ENCODE results near the gene C8G. TPM values are rescaled to one million over a fixed set of nuclear protein-coding genes. Genes with fewer than 3 reads are reported as not detected.

The C8G gene
- total RNA-seq, 1 experiment from 2014 or later = 2.1 TPM

DNA sequence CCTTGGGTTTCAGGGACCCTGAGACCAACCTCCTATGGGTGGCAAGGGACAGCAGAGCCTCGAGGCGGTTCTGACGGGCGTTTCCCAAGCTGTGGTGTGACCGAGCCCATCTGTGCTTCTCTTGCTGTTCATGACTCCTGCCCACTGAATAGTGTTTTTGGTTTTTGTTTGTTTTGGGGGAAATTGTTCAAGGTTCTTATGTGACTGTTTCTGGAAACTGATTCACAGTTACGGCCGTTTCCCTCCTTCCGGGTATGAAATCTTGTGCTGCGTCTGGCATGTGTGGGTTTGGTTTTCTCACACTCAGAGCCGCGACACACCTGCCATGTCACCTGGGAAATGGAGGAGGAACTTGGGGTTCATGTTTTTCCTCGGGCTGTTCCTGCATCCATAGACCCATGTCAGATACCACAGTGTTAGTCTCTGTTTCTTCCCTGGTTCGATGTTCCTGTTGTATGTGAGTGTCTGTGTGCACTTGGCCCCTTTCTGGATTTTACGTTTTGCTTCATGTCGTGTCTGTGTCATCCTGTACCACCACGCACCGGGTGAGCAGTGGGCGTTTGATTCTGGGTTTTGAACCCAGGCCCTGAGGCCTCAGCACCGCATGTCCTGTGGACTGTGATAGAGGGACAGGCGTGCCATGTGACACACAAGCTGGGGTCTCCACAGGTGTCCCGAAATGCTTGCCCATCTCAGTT is 29.3 kb upstream of the C8G start:
- Histone ChIP-seq H4K20me1 (ENCODE audit: insufficient read depth) (no peaks in the 10 kb centered on the region), H2AFZ (ENCODE audit: low read depth, low read length, poor library complexity, severe bottlenecking) (no peak overlapping the region), H3K4me1 (ENCODE audit: control insufficient read depth in 1 of 2, insufficient read depth in 2 of 2, low read length in 2 of 2) (no peaks in the 10 kb centered on the region), H3K4me3 (replicated peaks in 1 of 2; ENCODE audit: low read depth in 1 of 2, low read length in 2 of 2) (no peak overlapping the region), H3K27ac (ENCODE audit: low read depth, low read length) (no peak overlapping the region), H3K9me2 (ENCODE audit: insufficient read depth) (no peaks in the 10 kb centered on the region), H3K9ac (ENCODE audit: low read length) (no peak overlapping the region), H3K9me3 (ENCODE audit: control insufficient read depth in 1 of 2, insufficient read depth in 1 of 2, low read depth in 1 of 2, low read length in 2 of 2) (no peaks in the 10 kb centered on the region), H3K79me2 (ENCODE audit: insufficient read depth, low read length) (peaks cover 7% of the 10 kb centered on the region; the same call in 1 of the 2 replicates), H3K4me2 (ENCODE audit: low read length) (no peak overlapping the region), H3K27me3 (ENCODE audit: insufficient read depth, low read length) (no peaks in the 10 kb centered on the region), H3K36me3 (ENCODE audit: control insufficient read depth in 1 of 2, insufficient read depth in 2 of 2, low read length in 2 of 2) (peaks cover 20 to 38% of the 10 kb centered on the region in 2 experiments; a peak in 3 of 4 replicates)
- intact Hi-C loops (cut with micrococcal nuclease) = no loop called here
- ATAC-seq (no peak), DNase-seq (ENCODE audit: low read depth, low spot score) (no peak)
- ChIA-PET POLR2A (no interaction called here), CTCF (no interaction called here), RAD21 (ENCODE audit: low non-redundant PET in 1 of 2, low total read pairs in 2 of 2, uncharacterized antibody in 2 of 2, unreplicated experiment in 2 of 2) (no interaction called here)
- TF ChIP-seq POLR2AphosphoS5 (IDR thresholded peaks at IDR 0.05; ENCODE audit: low read depth, low read length) (no peak), CTCF (IDR thresholded peaks at IDR 0.05 in 2 of 3, conservative IDR thresholded peaks at IDR 0.05 in 1 of 3; ENCODE audit: borderline replicate concordance in 1 of 3, insufficient read depth in 1 of 3, low read depth in 2 of 3, low read length in 2 of 3) (no peak), ZFX (IDR thresholded peaks at IDR 0.05) (no peak), SRF (IDR thresholded peaks at IDR 0.05; ENCODE audit: low read depth) (no peak), ATF3 (IDR thresholded peaks at IDR 0.05) (no peak), EZH2 (IDR thresholded peaks at IDR 0.05) (no peak), SIN3A (IDR thresholded peaks at IDR 0.05; ENCODE audit: low read depth) (no peak), SP1 (IDR thresholded peaks at IDR 0.05; ENCODE audit: low read depth) (no peak), CBX3 (IDR thresholded peaks at IDR 0.05; ENCODE audit: low read depth) (no peak), FOSL1 (IDR thresholded peaks at IDR 0.05; ENCODE audit: low read depth) (no peak), ELF1 (IDR thresholded peaks at IDR 0.05; ENCODE audit: borderline replicate concordance, low read depth) (no peak), EGR1 (IDR thresholded peaks at IDR 0.05; ENCODE audit: low read depth) (no peak), CEBPB (IDR thresholded peaks at IDR 0.05; ENCODE audit: low read depth) (no peak), TCF7L2 (IDR thresholded peaks at IDR 0.05; ENCODE audit: borderline replicate concordance, extremely low read depth, insufficient read depth, insufficient read length) (no peak), EZH2phosphoT487 (IDR thresholded peaks at IDR 0.05; ENCODE audit: borderline replicate concordance) (no peak), ZBTB33 (IDR thresholded peaks at IDR 0.05; ENCODE audit: extremely low read depth, insufficient replicate concordance, low read length) (no peak)
- TF ChIP-seq, protein P1, sequence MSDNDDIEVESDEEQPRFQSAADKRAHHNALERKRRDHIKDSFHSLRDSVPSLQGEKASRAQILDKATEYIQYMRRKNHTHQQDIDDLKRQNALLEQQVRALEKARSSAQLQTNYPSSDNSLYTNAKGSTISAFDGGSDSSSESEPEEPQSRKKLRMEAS (IDR thresholded peaks at IDR 0.05) = no peak
- TF ChIP-seq, protein P2, sequence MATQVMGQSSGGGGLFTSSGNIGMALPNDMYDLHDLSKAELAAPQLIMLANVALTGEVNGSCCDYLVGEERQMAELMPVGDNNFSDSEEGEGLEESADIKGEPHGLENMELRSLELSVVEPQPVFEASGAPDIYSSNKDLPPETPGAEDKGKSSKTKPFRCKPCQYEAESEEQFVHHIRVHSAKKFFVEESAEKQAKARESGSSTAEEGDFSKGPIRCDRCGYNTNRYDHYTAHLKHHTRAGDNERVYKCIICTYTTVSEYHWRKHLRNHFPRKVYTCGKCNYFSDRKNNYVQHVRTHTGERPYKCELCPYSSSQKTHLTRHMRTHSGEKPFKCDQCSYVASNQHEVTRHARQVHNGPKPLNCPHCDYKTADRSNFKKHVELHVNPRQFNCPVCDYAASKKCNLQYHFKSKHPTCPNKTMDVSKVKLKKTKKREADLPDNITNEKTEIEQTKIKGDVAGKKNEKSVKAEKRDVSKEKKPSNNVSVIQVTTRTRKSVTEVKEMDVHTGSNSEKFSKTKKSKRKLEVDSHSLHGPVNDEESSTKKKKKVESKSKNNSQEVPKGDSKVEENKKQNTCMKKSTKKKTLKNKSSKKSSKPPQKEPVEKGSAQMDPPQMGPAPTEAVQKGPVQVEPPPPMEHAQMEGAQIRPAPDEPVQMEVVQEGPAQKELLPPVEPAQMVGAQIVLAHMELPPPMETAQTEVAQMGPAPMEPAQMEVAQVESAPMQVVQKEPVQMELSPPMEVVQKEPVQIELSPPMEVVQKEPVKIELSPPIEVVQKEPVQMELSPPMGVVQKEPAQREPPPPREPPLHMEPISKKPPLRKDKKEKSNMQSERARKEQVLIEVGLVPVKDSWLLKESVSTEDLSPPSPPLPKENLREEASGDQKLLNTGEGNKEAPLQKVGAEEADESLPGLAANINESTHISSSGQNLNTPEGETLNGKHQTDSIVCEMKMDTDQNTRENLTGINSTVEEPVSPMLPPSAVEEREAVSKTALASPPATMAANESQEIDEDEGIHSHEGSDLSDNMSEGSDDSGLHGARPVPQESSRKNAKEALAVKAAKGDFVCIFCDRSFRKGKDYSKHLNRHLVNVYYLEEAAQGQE (IDR thresholded peaks at IDR 0.05; ENCODE audit: low read depth) = no peak
- BruUV-seq (replicated peaks) = no TSS peak
